Measurements from ENCODE around the gene EFCAB8. TPM values are rescaled to one million over a fixed set of nuclear protein-coding genes. Genes with fewer than 3 reads are reported as not detected.

EFCAB8 gene
- total and polyA plus RNA-seq, 2 donors from 2014 or later = 0.13 TPM; not detected in 1

GRCh38 chr20:32894711-32895355 is 36.1 kb downstream of the EFCAB8 start:
- FAIRE-seq (no peak), DNase-seq (no peak)
- Histone ChIP-seq H3K27ac (ENCODE audit: low read depth in 2 of 2, low read length in 2 of 2) (no peak overlapping the region), H3K27me3 (ENCODE audit: control insufficient read depth, insufficient read depth, low read length) (no peaks in the 10 kb centered on the region), H3K9me3 (ENCODE audit: control insufficient read depth in 2 of 3, insufficient read depth in 1 of 3, low read length in 3 of 3) (no peaks in the 10 kb centered on the region), H3K9ac (ENCODE audit: low read length in 3 of 3) (no peak overlapping the region), H3K36me3 (ENCODE audit: control insufficient read depth in 2 of 3, insufficient read depth in 3 of 3, low read length in 3 of 3) (no peaks in the 10 kb centered on the region), H3K4me3 (ENCODE audit: low read length in 3 of 3) (no peak overlapping the region), H3K4me1 (ENCODE audit: control insufficient read depth in 2 of 3, insufficient read depth in 2 of 3, low read depth in 1 of 3, low read length in 3 of 3) (no peaks in the 10 kb centered on the region)
- intact Hi-C loops (cut with DNase I) = no loop called here
- no peak for TF ChIP-seq CTCF (IDR thresholded peaks at IDR 0.05; ENCODE audit: borderline replicate concordance, extremely low read depth, insufficient read depth)

GRCh38 chr20:32896521-32897280 is 38.0 kb downstream of the EFCAB8 start:
- no peak for TF ChIP-seq CTCF (IDR thresholded peaks at IDR 0.05; ENCODE audit: borderline replicate concordance, extremely low read depth, insufficient read depth)
- no peaks in the 10 kb centered on the region for H3K9me3 ChIP-seq (ENCODE audit: control insufficient read depth in 2 of 3, insufficient read depth in 1 of 3, low read length in 3 of 3)
- no peak overlapping the region for H3K9ac ChIP-seq (ENCODE audit: low read length in 3 of 3)
- H3K4me3 ChIP-seq (ENCODE audit: low read length in 3 of 3) = no peak overlapping the region
- no peak for FAIRE-seq
- H3K27me3 ChIP-seq (ENCODE audit: control insufficient read depth, insufficient read depth, low read length) = no peaks in the 10 kb centered on the region
- H3K4me1 ChIP-seq (ENCODE audit: control insufficient read depth in 2 of 3, insufficient read depth in 2 of 3, low read depth in 1 of 3, low read length in 3 of 3) = no peaks in the 10 kb centered on the region
- H3K27ac ChIP-seq (ENCODE audit: low read depth in 2 of 2, low read length in 2 of 2) = no peak overlapping the region
- intact Hi-C loops (cut with DNase I) = no loop called here
- peak in 1 of 5 donors; percentile 45 for DNase-seq
- H3K36me3 ChIP-seq (ENCODE audit: control insufficient read depth in 2 of 3, insufficient read depth in 3 of 3, low read length in 3 of 3) = no peaks in the 10 kb centered on the region

- no peak for TF ChIP-seq CTCF (IDR thresholded peaks at IDR 0.05; ENCODE audit: borderline replicate concordance, extremely low read depth, insufficient read depth)
- Histone ChIP-seq H3K36me3 (ENCODE audit: control insufficient read depth in 2 of 3, insufficient read depth in 3 of 3, low read length in 3 of 3) (no peaks in the 10 kb centered on the region), H3K27ac (ENCODE audit: low read depth in 2 of 2, low read length in 2 of 2) (no peak overlapping the region), H3K27me3 (ENCODE audit: control insufficient read depth, insufficient read depth, low read length) (no peaks in the 10 kb centered on the region), H3K9me3 (ENCODE audit: control insufficient read depth in 2 of 3, insufficient read depth in 1 of 3, low read length in 3 of 3) (no peaks in the 10 kb centered on the region), H3K9ac (ENCODE audit: low read length in 3 of 3) (no peak overlapping the region), H3K4me3 (ENCODE audit: low read length in 3 of 3) (no peak overlapping the region), H3K4me1 (ENCODE audit: control insufficient read depth in 2 of 3, insufficient read depth in 2 of 3, low read depth in 1 of 3, low read length in 3 of 3) (no peaks in the 10 kb centered on the region)
- DNase-seq (no peak), FAIRE-seq (no peak)
- intact Hi-C loops (cut with DNase I) = no loop called here
These were observed 40.0 kb downstream of the EFCAB8 start for GRCh38 chr20:32898729-32899128.

Data from kidney (tissue), 14 donors.